Spleen (tissue), 11 donors: ENCODE measurements around the gene ZNF768. TPM values are rescaled to one million over a fixed set of nuclear protein-coding genes. Genes with fewer than 3 reads are reported as not detected.

Source experiments
- DNase-seq: peaks from one replicate; pipeline ENCODE4 v3.0.0-alpha.2; 2020
- H3K27ac ChIP-seq, 8 donors: fragments of 200-600 bp; sonication (generic) in 7 of 8; 1 replicate in 4 of 8; 2 replicates in 4 of 8; pipeline versions ENCODE4 v1.5.0 to v1.8.0; 2016 to 2021; ENCODE audit warnings: inconsistent platforms in 4 of 8, mild to moderate bottlenecking in 4 of 8, moderate library complexity in 1 of 8
- H3K27me3 ChIP-seq, 7 donors: fragments of 200-600 bp; sonication (generic) in 6 of 7; replicated peaks in 1 of 7; 1 replicate in 4 of 7; 2 replicates in 3 of 7; pipeline versions ENCODE4 v1.5.0 to v1.8.0; 2016 to 2021; ENCODE audit warnings: inconsistent platforms in 3 of 7, mild to moderate bottlenecking in 1 of 7
- H3K36me3 ChIP-seq, 6 donors: fragments of 200-600 bp; sonication (generic) in 5 of 6; 1 replicate in 4 of 6; 2 replicates in 2 of 6; pipeline versions ENCODE4 v1.5.0 to v1.8.0; 2016 to 2021; ENCODE audit warnings: inconsistent platforms in 2 of 6
- H3K4me1 ChIP-seq, 6 donors: fragments of 200-600 bp; sonication (generic) in 5 of 6; 1 replicate in 3 of 6; 2 replicates in 3 of 6; pipeline versions ENCODE4 v1.5.0 to v1.8.0; 2016 to 2021; ENCODE audit warnings: inconsistent platforms in 3 of 6
- H3K4me3 ChIP-seq, 8 donors: fragments of 200-600 bp; sonication (generic) in 7 of 8; 1 replicate in 4 of 8; 2 replicates in 4 of 8; pipeline versions ENCODE4 v1.5.0 to v1.8.0; 2016 to 2021; ENCODE audit warnings: inconsistent platforms in 4 of 8, mild to moderate bottlenecking in 4 of 8, moderate library complexity in 2 of 8
- H3K9me3 ChIP-seq, 8 donors: fragments of 200-600 bp; sonication (generic) in 7 of 8; 1 replicate in 4 of 8; 2 replicates in 4 of 8; pipeline versions ENCODE4 v1.5.0 to v1.8.0; 2016 to 2021; ENCODE audit warnings: inconsistent platforms in 4 of 8
- POLR2A ChIP-seq, 3 donors: fragments of 450-650 bp; IDR thresholded peaks; one replicate each; pipeline ENCODE4 v1.5.1; 2017; ENCODE audit warnings: antibody characterized with exemption in 3 of 3, mild to moderate bottlenecking in 1 of 3
- POLR2AphosphoS5 ChIP-seq, 3 donors: sonication (generic); formaldehyde crosslinking; IDR thresholded peaks; one replicate each; pipeline ENCODE4 v1.5.1; 2017; ENCODE audit warnings: antibody characterized with exemption in 3 of 3
- WGBS, 5 donors: extraction: QIAGEN DNeasy Blood & Tissue Kit in 3 of 5; methylation state at CpG; one replicate each; pipeline versions ENCODE4 v1.1.5 to v1.1.7; 2013 to 2018; 5-methylcytosine and 5-hydroxymethylcytosine counted together
- intact Hi-C: fragments of 100-400 bp; cut with DNase I; formaldehyde crosslinking; loops from one replicate; pipeline ENCODE4 v1.15.0; 2023; ENCODE audit warnings: low total_unique reads
- polyA plus RNA-seq, 3 donors: library from polyadenylated mRNA; stranded (reverse); fragments of 200-250 nt; gene quantifications; one replicate each; pipeline ENCODE4 v1.2.1, GENCODE V29; 2013
- total RNA-seq, 7 donors: library from RNA; depleted of rRNA in 3 of 7; stranded (reverse); fragments of >200 nt in 3 of 7; fragmentation: NEBNext Ultra II Directional in 4 of 7; extraction: Animal tissue kit (Norgen Biotek cat#: 25700) in 4 of 7; gene quantifications; one replicate each; pipeline versions ENCODE4 v1.1.0 to v1.2.1, GENCODE V29; 2016 to 2021
- TF ChIP-seq, protein P1 (sequence below), 11 experiments: fragments of 200-600 bp in 7 of 11; fragments of 450-650 bp in 4 of 11; sonication (generic) in 4 of 11; IDR thresholded peaks in 8 of 11; conservative IDR thresholded peaks in 3 of 11; 1 replicate in 7 of 11; 2 replicates in 4 of 11; pipeline versions ENCODE4 v1.4.0 to v1.8.0; 2016 to 2021; ENCODE audit warnings: antibody characterized with exemption in 11 of 11, inconsistent platforms in 4 of 11, mild to moderate bottlenecking in 1 of 11
- donor health status: healthy with polysubstance abuse.
- donor health status: DM: no; HTN: no; CAD: no; lungs with moderate emphysema.
- donor health status: DM: no; HTN: no; CAD: no.
- donor health status: Bipolar disorder and iron deficiency.
- donor health status: healthy.
- donor health status: DM: no; HTN: no; CAD: no.
- donor health status: DM: yes; HTN: yes; CAD: no.

ZNF768 gene
- total and polyA plus RNA-seq, 10 donors: 17.0 to 33.1 (median 24.8) TPM

- intact Hi-C loops: no loop called here
- peaks cover 0 to 27% (median 23%) of the 10 kb centered on the region in 6 donors for H3K36me3 ChIP-seq
- no peaks in the 10 kb centered on the region for H3K9me3 ChIP-seq
- no peak for DNase-seq
- peak overlapping the region in 7 of 8 donors; percentile 68 to 97 (median 82) for H3K4me3 ChIP-seq
- 83 to 91% (median 86%) methylated on average over 21 of the region's 21 CpGs for WGBS, 5 donors
- H3K27ac ChIP-seq: peak overlapping the region; percentile 96 to 99 (median 98)
- peaks cover 13 to 83% (median 45%) of the 10 kb centered on the region in 6 donors for H3K4me1 ChIP-seq
- H3K27me3 ChIP-seq: peaks cover 0 to 4% (median 0%) of the 10 kb centered on the region in 7 donors
- TF ChIP-seq, protein P1, sequence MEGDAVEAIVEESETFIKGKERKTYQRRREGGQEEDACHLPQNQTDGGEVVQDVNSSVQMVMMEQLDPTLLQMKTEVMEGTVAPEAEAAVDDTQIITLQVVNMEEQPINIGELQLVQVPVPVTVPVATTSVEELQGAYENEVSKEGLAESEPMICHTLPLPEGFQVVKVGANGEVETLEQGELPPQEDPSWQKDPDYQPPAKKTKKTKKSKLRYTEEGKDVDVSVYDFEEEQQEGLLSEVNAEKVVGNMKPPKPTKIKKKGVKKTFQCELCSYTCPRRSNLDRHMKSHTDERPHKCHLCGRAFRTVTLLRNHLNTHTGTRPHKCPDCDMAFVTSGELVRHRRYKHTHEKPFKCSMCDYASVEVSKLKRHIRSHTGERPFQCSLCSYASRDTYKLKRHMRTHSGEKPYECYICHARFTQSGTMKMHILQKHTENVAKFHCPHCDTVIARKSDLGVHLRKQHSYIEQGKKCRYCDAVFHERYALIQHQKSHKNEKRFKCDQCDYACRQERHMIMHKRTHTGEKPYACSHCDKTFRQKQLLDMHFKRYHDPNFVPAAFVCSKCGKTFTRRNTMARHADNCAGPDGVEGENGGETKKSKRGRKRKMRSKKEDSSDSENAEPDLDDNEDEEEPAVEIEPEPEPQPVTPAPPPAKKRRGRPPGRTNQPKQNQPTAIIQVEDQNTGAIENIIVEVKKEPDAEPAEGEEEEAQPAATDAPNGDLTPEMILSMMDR (IDR thresholded peaks at IDR 0.05 in 8 of 11, conservative IDR thresholded peaks at IDR 0.05 in 3 of 11): no peak
- no peak for TF ChIP-seq POLR2A (IDR thresholded peaks at IDR 0.05)
- TF ChIP-seq POLR2AphosphoS5 (IDR thresholded peaks at IDR 0.05): no peak
These were observed 32.5 kb upstream of the ZNF768 start for GRCh38 chr16:30558789-30559377.

GRCh38 chr16:30557957-30558788 is 31.8 kb upstream of the ZNF768 start, which contains the start of gene ZNF764:
Gene ZNF764, minus strand, starts transcription at chr16:30558374. Its CDS starts 192 bp downstream, at chr16:30558182.
- DNase-seq: peak; percentile 99
- peaks cover 17 to 90% (median 51%) of the 10 kb centered on the region in 6 donors for H3K4me1 ChIP-seq
- 0 to 1% (median 0%) methylated on average over 24 to 74 of the region's 74 CpGs for WGBS, 5 donors
- intact Hi-C loops: no loop called here
- no peaks in the 10 kb centered on the region for H3K9me3 ChIP-seq
- H3K27me3 ChIP-seq: peaks cover 0 to 4% (median 0%) of the 10 kb centered on the region in 7 donors
- H3K36me3 ChIP-seq: peaks cover 0 to 35% (median 23%) of the 10 kb centered on the region in 6 donors
- TF ChIP-seq, protein P1 (IDR thresholded peaks at IDR 0.05 in 8 of 11, conservative IDR thresholded peaks at IDR 0.05 in 3 of 11): peak in 6 of 11 experiments; percentile 12 to 31 (median 24)
- peak; percentile 80 to 89 (median 86) for TF ChIP-seq POLR2AphosphoS5 (IDR thresholded peaks at IDR 0.05)
- peak in 2 of 3 donors; percentile 23 to 42 for TF ChIP-seq POLR2A (IDR thresholded peaks at IDR 0.05)
- peak within 1 kb of the TSS; percentile 68 to 97 (median 80) for H3K4me3 ChIP-seq
- peak within 1 kb of the TSS; percentile 96 to 99 (median 98) for H3K27ac ChIP-seq

DNA sequence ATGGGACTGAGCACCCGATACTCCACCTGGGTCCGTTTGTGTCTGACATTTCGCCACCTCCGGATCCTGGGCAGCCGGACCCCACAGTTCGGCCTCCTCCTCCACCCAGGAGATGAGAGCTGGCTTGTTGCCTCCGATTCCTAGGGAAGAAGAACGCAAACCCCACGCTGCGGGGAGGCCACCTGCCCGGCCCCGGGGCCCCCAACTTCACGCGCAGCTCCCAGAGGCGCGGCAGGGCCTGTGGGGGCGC is 31.3 kb upstream of the ZNF768 start:
- H3K4me1 ChIP-seq: peaks cover 21 to 95% (median 54%) of the 10 kb centered on the region in 6 donors
- H3K27ac ChIP-seq: peak overlapping the region; percentile 96 to 99 (median 98)
- no peaks in the 10 kb centered on the region for H3K9me3 ChIP-seq
- no peak for DNase-seq
- peaks cover 0 to 40% (median 23%) of the 10 kb centered on the region in 6 donors for H3K36me3 ChIP-seq
- TF ChIP-seq POLR2A (IDR thresholded peaks at IDR 0.05): no peak
- TF ChIP-seq, protein P1 (IDR thresholded peaks at IDR 0.05 in 8 of 11, conservative IDR thresholded peaks at IDR 0.05 in 3 of 11): peak in 1 of 11 experiments; percentile 14
- H3K4me3 ChIP-seq: peak overlapping the region; percentile 68 to 97 (median 80)
- intact Hi-C loops: no loop called here
- WGBS, 5 donors: 0 to 1% (median 0%) methylated on average over 14 to 17 of the region's 17 CpGs
- peaks cover 0 to 4% (median 0%) of the 10 kb centered on the region in 7 donors for H3K27me3 ChIP-seq

GRCh38 chr16:30556125-30556473 is 29.7 kb upstream of the ZNF768 start:
- Histone ChIP-seq H3K27ac (no peak overlapping the region), H3K4me3 (no peak overlapping the region), H3K4me1 (peaks cover 18 to 95% (median 61%) of the 10 kb centered on the region in 6 donors), H3K27me3 (peaks cover 0 to under 1% (median 0%) of the 10 kb centered on the region in 7 donors), H3K36me3 (peaks cover 0 to 44% (median 23%) of the 10 kb centered on the region in 6 donors), H3K9me3 (no peaks in the 10 kb centered on the region)
- TF ChIP-seq, protein P1 (IDR thresholded peaks at IDR 0.05 in 8 of 11, conservative IDR thresholded peaks at IDR 0.05 in 3 of 11): no peak
- TF ChIP-seq POLR2AphosphoS5 (IDR thresholded peaks at IDR 0.05) (no peak), POLR2A (IDR thresholded peaks at IDR 0.05) (no peak)
- WGBS, 5 donors: 83 to 90% (median 86%) methylated on average over 10 of the region's 10 CpGs
- intact Hi-C loops: no loop called here
- DNase-seq: no peak
